ELR (cell line): ENCODE data around the gene RPS2.

Experiments used
- DNase-seq: peaks from one replicate; pipeline ENCODE4 v3.0.0-alpha.2; 2015; ENCODE audit warnings: low read depth

RPS2 gene

DNA sequence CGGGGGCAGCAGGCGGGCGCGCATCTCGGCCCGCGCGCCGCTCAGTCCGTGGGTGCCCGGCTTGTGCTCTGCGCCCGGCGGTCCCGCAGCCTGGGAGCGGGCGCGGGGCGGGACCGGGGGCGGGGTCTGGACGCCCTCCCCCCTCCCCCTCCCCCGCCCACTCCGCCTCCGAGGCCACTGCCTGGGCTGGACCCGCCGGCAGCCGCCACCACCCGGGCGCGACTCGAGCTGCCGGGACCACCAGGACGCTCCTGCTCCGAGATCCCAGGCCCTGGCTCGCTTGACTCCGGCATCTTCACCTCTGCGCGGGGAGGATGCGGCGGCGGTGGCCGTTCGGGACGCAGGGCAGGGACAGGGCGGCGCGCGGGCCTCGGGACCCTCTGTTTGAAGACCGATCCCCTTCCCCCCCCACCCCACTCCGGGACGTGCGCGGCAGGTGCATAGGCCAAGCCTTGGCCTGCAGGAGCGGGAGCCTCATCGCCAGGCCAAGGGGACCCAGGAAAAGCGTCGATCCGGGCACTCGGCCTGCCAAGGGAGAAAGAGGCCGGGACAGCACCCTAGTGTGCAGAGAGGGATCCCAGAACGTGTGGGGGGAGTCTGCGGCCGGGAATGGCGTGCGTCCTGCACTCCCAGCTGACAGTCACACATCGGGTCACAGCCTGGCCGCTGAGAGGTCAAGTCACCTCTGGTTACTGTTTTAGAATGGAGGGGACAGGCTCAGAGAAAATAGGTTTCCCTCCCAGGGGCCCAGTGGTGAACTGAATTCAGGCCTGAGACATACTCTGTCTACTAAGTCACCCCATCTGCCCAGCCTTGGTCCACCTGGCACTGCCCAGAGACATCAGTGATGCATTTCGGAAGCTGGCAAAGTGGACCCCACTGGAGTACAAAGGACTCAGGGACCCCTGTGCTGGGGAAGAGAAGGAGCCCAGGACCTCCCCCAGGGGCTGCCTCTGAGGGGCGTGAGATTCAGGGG, 46.0 kb downstream of the RPS2 start, which contains the start of gene HS3ST6:
Gene HS3ST6 (minus strand): TSS at position 65 of the 976 bp plus-strand sequence. CDS start 92 bp downstream, outside the sequence.
- no peak for DNase-seq

DNA sequence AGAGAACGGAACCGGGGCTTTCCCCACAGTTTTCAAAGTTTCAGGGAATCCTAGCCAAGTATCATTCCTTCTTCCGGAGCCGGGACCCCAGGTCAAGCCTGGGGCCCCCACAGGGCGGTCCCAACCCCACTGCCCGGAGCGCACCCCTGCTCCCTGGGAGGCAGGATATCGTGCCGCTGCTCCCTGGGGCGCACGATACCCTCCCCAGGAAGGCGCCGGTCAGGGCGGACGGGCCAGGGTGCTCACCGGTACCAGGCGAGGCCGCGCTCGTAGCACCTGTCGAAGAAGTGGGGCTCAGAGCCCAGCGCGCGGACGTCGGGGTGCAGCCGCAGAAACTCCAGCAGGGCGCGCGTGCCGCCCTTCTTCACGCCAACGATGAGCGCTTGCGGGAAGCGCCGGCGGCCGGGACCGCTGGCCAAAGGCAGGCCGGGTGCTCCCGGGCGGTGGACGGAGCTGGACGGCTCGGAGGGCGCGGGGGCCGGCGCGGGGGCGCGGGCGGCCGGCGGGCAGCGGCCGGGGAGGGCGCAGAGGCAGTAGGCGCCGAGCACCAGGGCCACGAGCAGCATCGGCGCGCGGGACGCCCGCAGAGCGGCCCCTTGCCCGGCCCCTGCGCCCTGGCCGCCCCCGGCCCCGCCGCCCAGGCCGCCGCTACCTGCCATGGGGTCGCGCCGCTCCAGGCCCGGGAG, 46.8 kb downstream of the RPS2 start:
- no peak for DNase-seq

DNA sequence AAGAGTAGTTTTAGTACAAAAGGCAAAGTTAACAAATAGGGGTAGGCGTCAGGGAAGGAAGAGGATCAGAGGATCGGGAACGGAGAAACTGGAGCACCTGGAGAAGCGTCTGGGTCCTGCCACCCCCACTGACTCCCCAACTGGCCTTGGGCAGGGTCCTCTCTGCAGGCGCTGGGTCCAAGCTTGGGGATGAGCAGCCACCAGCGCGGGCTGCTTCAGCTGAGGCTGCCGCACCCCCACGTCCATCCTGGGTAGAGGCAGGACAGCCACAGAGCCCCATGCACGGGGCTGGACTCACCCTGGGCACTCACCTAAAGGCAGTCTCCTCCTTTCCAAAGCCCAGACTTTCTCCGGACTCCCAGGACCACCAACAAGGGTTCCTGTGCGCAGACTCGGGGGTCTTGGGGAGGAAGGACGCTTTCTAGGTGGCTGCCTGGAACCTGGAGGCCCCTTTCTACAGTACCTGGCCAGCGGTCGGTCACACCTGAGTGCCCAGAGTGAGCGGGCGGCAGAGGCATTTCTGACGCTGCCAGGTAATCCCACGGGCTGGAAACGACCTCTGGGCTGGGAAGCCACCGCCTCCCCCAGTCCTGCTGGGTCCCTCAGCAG, 47.5 kb downstream of the RPS2 start:
- DNase-seq = no peak

DNA sequence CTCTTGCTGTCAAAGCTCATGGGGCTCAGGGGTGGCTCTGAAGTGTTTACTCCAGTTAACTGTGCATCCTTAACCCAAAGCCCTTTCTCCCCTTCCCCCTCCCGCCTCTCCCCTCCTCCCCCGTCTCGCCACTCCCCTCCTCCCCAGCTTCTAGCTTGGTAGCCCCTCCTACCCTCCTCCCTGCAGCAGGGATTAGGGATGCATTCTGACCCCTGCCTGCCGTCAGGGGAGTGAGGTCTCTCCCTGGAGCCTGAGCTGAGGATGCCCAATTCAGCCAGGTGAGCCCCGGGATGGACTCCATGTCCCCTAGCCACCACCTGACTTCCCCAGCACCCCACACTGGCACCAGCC, 48.0 kb downstream of the RPS2 start:
- no peak for DNase-seq

DNA sequence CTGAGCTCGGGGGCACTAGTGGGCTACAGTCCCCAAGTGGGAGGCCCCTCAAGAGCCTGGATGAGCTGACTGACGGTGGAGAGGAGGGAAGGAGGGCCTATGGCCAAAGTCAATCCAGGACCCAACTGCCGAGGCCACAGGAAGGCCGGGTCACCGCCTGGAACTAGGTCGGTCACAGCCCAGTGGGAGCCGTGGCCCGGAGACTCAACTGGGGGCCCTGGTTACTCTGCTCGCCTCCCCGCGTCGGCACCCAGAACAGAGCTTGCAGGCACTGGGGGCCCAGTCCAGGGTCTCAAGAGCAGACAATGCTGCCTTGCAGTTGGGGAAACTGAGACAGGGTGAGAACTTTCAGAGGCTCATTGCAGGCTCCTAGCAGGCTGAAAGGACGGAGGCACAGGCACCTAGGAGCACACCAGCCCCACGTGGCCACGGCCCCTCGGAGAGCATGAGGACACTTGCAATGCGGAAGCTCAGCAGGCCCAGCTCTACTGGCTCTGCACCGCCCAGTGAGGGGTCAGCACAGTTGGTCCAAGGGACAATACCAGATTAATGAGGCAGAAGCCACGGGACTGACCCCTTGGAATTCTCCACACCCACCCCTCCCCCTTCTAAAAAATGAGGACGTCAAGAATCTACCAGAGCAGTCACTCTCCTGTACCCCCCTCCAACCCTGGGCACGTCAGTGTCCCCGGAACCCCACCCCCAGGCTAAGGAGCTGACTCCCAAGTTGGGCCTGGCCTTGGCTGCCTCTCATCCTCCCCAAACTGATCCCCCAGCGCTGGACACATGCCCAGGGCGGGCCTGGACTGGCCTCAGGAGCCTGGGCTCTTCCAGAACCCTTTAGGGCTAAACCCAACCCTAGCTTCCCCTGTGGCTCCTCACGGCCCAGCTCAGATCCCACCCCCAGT, 48.6 kb downstream of the RPS2 start:
- no peak for DNase-seq

DNA sequence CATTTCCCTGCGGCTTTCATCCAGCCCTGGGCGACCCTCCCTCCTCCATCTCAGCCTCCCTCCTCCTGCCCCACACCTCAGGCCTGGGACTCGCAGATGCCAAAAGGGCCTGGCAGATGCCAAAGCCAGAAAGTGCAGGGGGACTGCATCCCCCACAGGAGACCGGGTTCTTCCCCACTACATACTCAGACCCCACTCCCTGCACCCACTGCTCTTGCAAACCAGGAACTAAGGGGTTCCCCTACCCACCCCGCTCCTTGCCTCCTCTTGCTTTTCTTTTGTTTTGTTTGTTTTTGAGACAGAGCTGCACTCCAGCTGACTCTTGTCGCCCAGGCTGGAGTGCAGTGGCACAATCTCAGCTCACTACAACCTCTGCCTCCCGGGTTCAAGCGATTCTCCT, 49.6 kb downstream of the RPS2 start:
- no peak for DNase-seq

DNA sequence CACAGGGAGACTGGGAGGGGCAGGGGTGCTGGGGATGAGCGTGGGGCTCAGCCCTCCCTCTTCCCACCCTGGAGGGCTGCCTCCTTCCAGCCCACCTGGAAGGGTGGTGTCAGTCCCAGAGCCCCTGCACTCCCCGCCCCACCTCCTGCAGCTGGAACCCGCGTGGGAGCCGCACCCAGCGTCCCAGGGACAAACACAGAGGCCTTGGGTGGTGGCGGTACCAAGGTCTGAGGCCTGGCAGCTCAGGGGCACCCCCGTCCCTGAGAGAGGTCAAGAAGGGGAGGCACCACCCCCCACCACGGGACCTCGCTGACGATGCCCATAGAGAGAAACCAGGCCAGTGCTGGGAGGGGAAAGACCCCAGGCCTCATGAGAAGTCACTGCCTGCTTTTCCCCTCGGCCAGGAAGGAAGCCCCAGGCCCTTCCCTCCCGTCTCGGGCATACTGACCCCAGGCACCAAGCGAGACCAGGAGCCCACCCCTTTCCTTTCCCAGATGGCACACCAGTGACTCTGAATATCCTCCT, 50.5 kb downstream of the RPS2 start:
- DNase-seq = no peak

DNA sequence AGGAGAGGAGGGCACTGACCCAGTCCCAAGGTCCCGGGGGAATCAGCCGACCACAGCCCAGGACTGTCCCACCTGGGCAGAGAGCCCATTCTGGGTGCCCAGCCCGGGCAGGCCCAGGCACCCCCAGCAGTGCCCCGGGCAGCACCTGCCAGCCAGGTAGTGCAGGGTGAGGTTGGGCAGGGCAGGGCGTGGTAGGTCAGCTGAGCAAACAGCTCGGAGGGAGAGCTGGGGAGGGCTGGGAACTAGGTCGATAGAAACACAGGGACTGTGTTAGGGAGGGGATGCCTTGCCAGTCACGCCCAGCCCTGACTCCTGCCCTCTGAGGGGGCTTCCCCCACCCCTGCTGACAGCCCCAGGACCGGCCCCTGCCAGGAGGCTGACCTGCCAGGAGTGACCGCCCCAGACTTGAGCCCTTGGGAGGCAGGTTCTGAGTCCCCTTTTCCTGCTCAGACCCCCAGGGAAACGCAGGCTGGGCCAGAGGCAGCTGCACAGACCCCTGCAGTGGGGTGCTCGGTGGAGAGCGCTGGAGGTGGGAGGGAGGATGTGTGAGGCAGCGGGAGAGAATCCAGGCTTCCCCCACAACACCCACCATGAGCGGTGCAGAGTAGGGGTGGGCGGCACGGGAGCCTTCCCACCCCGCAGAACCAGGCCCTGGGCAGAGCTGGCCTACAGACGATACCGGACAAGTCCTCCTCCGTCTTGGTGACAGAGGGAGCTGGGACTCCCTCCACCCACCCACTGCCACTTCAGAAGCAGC, 51.1 kb downstream of the RPS2 start:
- no peak for DNase-seq

DNA sequence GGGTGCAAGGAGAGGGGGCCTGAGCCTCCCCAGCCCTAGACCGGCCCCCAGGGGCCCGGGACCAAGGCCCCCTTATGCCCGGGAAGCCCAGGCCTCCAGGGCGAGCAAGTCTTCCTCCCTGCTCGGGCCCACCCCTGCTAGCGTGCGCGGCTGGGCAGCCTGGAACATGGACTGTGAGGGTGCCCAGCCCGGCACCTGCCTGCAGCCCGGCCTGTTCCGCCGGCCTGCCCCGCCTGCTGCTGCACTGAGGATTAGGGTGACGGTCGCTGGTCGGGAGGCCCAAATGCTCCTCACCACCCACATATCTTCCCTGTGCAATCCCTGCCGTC, 52.4 kb downstream of the RPS2 start:
- no peak for DNase-seq
